Cardiac muscle cell (in vitro differentiated cells and primary cell): ENCODE measurements around the gene WDR17. TPM values are rescaled to one million over a fixed set of nuclear protein-coding genes. Genes with fewer than 3 reads are reported as not detected.

ENCODE experiments used
- DNase-seq, 2 donors: peaks; one replicate each; pipeline versions ENCODE4 v3.0.0 to v3.0.0-alpha.2; 2010 to 2017; ENCODE audit warnings: low read depth in 1 of 2, low spot score in 1 of 2
- H3K27ac ChIP-seq: fragments of 200-600 bp; sonication (generic); 2 replicates; pipeline ENCODE4 v1.5.1; 2016
- H3K27me3 ChIP-seq: fragments of 200-600 bp; sonication (generic); 2 replicates; pipeline ENCODE4 v1.6.0; 2016; ENCODE audit warnings: control low read depth
- H3K36me3 ChIP-seq: fragments of 200-600 bp; sonication (generic); 2 replicates; pipeline ENCODE4 v1.5.1; 2016; ENCODE audit warnings: control low read depth
- H3K4me1 ChIP-seq: fragments of 200-600 bp; sonication (generic); 2 replicates; pipeline ENCODE4 v1.8.1; 2017; ENCODE audit warnings: low read depth, mild to moderate bottlenecking, mixed run types
- H3K4me3 ChIP-seq: fragments of 200-600 bp; sonication (generic); 2 replicates; pipeline ENCODE4 v1.5.1; 2016; ENCODE audit warnings: mild to moderate bottlenecking
- H3K9me3 ChIP-seq: fragments of 200-600 bp; sonication (generic); 2 replicates; pipeline ENCODE4 v1.5.1; 2017; ENCODE audit warnings: low read depth, mild to moderate bottlenecking, control low read depth
- CTCF ChIP-seq: IDR thresholded peaks from 2 replicates; pipeline ENCODE4 v1.5.1; 2012; ENCODE audit warnings: low read depth, mild to moderate bottlenecking, low read length
- polyA plus RNA-seq: library from polyadenylated mRNA; unstranded; fragments of >200 nt; fragmentation: Nextera tagmentation; extraction: Ambion mirVana; gene quantifications from 2 replicates; pipeline ENCODE4 v1.2.1, GENCODE V29; 2016
- total RNA-seq: library from RNA; depleted of rRNA; stranded (reverse); fragments of >200 nt; gene quantifications from 2 replicates; pipeline ENCODE4 v1.2.3, GENCODE V29; 2016

WDR17 gene
- total and polyA plus RNA-seq, 2 experiments from 2014 or later: 0.39 to 0.77 TPM

GRCh38 chr4:176229645-176230044 lies 164.0 kb downstream of the WDR17 start:
- no peak for TF ChIP-seq CTCF
- H3K27me3 ChIP-seq: no peaks in the 10 kb centered on the region
- H3K27ac ChIP-seq: no peak overlapping the region

More at GRCh38 chr4:176229645-176230044, 164.0 kb downstream of the WDR17 start:
- Histone ChIP-seq H3K4me1 (no peaks in the 10 kb centered on the region), H3K9me3 (no peaks in the 10 kb centered on the region), H3K4me3 (no peak overlapping the region), H3K36me3 (no peaks in the 10 kb centered on the region)
- no peak for DNase-seq

Other genes starting within 250 kb of the WDR17 start
- 0.07 and 0.63 TPM in 2 replicates for gene SPATA4, start 129.7 kb downstream of the WDR17 start, total RNA-seq
- 2.2 and 2.5 TPM in 2 replicates for gene SPATA4, start 129.7 kb downstream of the WDR17 start, polyA plus RNA-seq
- gene ASB5, start 203.4 kb downstream of the WDR17 start, total RNA-seq: not detected in 2 replicates
- 0.45 TPM in 1 of 2 replicates, not detected in the other for gene ASB5, start 203.4 kb downstream of the WDR17 start, polyA plus RNA-seq